Measurements from ENCODE around the gene HS6ST1. TPM values are rescaled to one million over a fixed set of nuclear protein-coding genes. Genes with fewer than 3 reads are reported as not detected.
A peak's percentile ranks its signal among the peaks of the same experiment; 100 is the strongest.

Gene HS6ST1
- total and polyA plus RNA-seq, 2 of the 4 experiments (the other 2 are of a cell fraction): 29.9 to 36.9 TPM

DNA sequence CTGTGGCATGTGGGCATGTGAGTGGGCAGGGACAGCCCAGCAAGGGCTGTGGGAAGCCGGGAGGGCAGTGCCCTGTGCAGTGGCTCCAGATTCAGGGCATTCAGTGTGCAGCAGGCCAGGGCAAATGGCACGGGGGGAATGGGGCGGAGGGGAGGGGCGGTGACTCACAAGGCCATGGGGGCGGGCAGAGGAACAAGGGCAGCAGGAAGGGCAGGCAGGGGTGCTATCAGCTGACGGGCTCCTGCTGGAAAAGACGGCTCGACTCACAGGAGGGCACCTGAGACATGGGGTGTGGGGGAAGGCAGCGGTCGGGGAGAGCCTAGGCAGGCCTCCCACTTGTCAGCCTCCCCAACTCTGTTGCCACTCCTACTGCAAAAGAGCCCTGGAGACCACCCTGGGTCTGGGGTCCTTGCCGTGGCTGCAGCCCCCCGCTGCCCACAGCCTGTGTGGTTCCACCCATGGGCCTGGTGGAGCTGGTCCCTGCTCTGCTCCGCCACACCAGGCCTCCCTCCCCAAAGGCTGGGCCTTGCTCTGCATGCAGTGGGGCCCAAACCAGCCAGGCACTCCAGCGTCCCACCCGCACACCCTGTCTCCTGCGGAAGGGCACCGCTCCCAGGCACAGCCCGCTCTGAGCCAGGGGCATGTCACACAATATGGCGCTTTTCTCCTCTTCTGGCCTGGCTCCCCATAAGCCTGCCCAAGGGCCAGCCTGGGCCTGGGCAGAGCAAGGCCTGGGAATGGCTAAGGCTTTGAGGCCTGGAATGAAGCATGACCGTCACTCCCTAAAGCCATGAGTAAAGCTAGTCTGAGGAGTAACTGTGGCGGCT is 25.9 kb downstream of the HS6ST1 start:
- peak overlapping the region; percentile 56 for H2AFZ ChIP-seq (replicated peaks; ENCODE audit: low read length, poor library complexity)
- ATAC-seq (ENCODE audit: low read depth): peak; percentile 24
- H3K36me3 ChIP-seq (ENCODE audit: control insufficient read depth, insufficient read depth, low read length): peaks cover 32% of the 10 kb centered on the region; the same call in 1 of the 2 replicates
- H4K20me1 ChIP-seq (ENCODE audit: insufficient read depth, low read length): peaks cover 91% of the 10 kb centered on the region
- no peak overlapping the region; a peak in 1 of 4 replicates for H4K8ac ChIP-seq (ENCODE audit: low read depth in 2 of 2, low read length in 2 of 2)
- peak overlapping the region; percentile 3 for H2BK5ac ChIP-seq (ENCODE audit: low read depth, low read length, poor library complexity, severe bottlenecking)
- in situ Hi-C loops (cut with MboI; ENCODE audit: low sequenced_read_pairs) (no loop called here), intact Hi-C loops (cut with micrococcal nuclease) (no loop called here), dilution Hi-C loops (cut with HindIII; ENCODE audit: low sequenced_read_pairs, unreplicated experiment) (no loop called here)
- no peak overlapping the region for H3K4me3 ChIP-seq (ENCODE audit: insufficient read depth, low read depth, low read length)
- no peak overlapping the region for H2BK15ac ChIP-seq (ENCODE audit: low read depth, low read length)
- H3K9me1 ChIP-seq (ENCODE audit: insufficient read depth, low read length): peaks cover 30% of the 10 kb centered on the region
- peak overlapping the region; percentile 63 for H2AK9ac ChIP-seq (replicated peaks; ENCODE audit: low read depth, low read length, poor library complexity)
- no TSS peak for BruUV-seq (replicated peaks)
- no peaks in the 10 kb centered on the region for H3K27me3 ChIP-seq (ENCODE audit: control insufficient read depth, insufficient read depth, low read length)
- H3K4me1 ChIP-seq (ENCODE audit: control insufficient read depth, insufficient read depth, low read length): peaks cover 38% of the 10 kb centered on the region
- no peak overlapping the region for H3K9ac ChIP-seq (ENCODE audit: low read depth, low read length)
- H3K79me1 ChIP-seq (ENCODE audit: low read depth in 1 of 2, low read length in 2 of 2): peaks cover 35 to 90% of the 10 kb centered on the region in 2 experiments
- no peak overlapping the region for H3K14ac ChIP-seq (replicated peaks; ENCODE audit: low read depth, low read length)
- no peak overlapping the region; the same call in 1 of the 2 replicates for H3K23ac ChIP-seq (ENCODE audit: low read depth, low read length)
- WGBS, 2 experiments (ENCODE audit: extremely low coverage in 2 of 2, insufficient read length in 1 of 2): 74% methylated on average over 9 of the region's 21 CpGs; no CpG with 5 or more reads in 1 of the 2 experiments
- H2AK5ac ChIP-seq (ENCODE audit: low read depth, low read length): 0 out of 2 replicates have a peak overlapping the region, but pooled peaks have one; percentile 2
- no peak overlapping the region for H3K18ac ChIP-seq (ENCODE audit: low read depth, low read length)
- DNase-seq: no peak
- H3K4me2 ChIP-seq (ENCODE audit: low read depth, low read length): no peak overlapping the region
- no peak overlapping the region for H2BK20ac ChIP-seq (ENCODE audit: low read depth, low read length)
- CTCF ChIA-PET: no interaction called here
- POLR2A ChIA-PET (ENCODE audit: unreplicated experiment): no interaction called here
- no peak overlapping the region; the same call in 1 of the 2 replicates for H3K4ac ChIP-seq (ENCODE audit: low read depth, low read length)
- H3K9me3 ChIP-seq (ENCODE audit: control insufficient read depth, insufficient read depth, low read length): no peaks in the 10 kb centered on the region
- H3K56ac ChIP-seq (ENCODE audit: extremely low read depth, insufficient read depth, low read length): no peak overlapping the region
- H4K91ac ChIP-seq (ENCODE audit: insufficient read depth, low read depth, low read length): no peak overlapping the region
- H3K27ac ChIP-seq (ENCODE audit: insufficient read depth, low read length): peak overlapping the region; percentile 25; the same call in 1 of the 2 replicates
- no peak overlapping the region for H2BK120ac ChIP-seq (ENCODE audit: low read depth, low read length)
- H4K5ac ChIP-seq (ENCODE audit: low read depth, low read length): no peak overlapping the region
- TF ChIP-seq RAD21 (IDR thresholded peaks at IDR 0.05; ENCODE audit: low read length) (no peak), CEBPB (IDR thresholded peaks at IDR 0.05; ENCODE audit: low read depth, low read length) (no peak), NFE2L2 (IDR thresholded peaks at IDR 0.05; ENCODE audit: low read depth, low read length) (no peak), RFX5 (IDR thresholded peaks at IDR 0.05; ENCODE audit: low read depth, low read length) (no peak), MAFK (IDR thresholded peaks at IDR 0.05; ENCODE audit: low read depth, low read length) (no peak), RCOR1 (IDR thresholded peaks at IDR 0.05; ENCODE audit: insufficient replicate concordance, low read length) (no peak), MXI1 (IDR thresholded peaks at IDR 0.05; ENCODE audit: borderline replicate concordance, low read depth, low read length) (no peak), SMC3 (IDR thresholded peaks at IDR 0.05; ENCODE audit: low read depth, low read length) (no peak), BHLHE40 (IDR thresholded peaks at IDR 0.05; ENCODE audit: low read depth, low read length) (no peak), CHD1 (IDR thresholded peaks at IDR 0.05; ENCODE audit: low read depth, low read length) (no peak), POLR2A (IDR thresholded peaks at IDR 0.05; ENCODE audit: low read depth, low read length) (no peak)
- TF ChIP-seq, protein P1, sequence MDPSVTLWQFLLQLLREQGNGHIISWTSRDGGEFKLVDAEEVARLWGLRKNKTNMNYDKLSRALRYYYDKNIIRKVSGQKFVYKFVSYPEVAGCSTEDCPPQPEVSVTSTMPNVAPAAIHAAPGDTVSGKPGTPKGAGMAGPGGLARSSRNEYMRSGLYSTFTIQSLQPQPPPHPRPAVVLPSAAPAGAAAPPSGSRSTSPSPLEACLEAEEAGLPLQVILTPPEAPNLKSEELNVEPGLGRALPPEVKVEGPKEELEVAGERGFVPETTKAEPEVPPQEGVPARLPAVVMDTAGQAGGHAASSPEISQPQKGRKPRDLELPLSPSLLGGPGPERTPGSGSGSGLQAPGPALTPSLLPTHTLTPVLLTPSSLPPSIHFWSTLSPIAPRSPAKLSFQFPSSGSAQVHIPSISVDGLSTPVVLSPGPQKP (IDR thresholded peaks at IDR 0.05; ENCODE audit: borderline replicate concordance, low read depth, low read length): no peak
- TF ChIP-seq, protein P2, sequence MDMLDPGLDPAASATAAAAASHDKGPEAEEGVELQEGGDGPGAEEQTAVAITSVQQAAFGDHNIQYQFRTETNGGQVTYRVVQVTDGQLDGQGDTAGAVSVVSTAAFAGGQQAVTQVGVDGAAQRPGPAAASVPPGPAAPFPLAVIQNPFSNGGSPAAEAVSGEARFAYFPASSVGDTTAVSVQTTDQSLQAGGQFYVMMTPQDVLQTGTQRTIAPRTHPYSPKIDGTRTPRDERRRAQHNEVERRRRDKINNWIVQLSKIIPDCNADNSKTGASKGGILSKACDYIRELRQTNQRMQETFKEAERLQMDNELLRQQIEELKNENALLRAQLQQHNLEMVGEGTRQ (IDR thresholded peaks at IDR 0.05; ENCODE audit: low read depth, low read length): no peak
- TF ChIP-seq, protein P3, sequence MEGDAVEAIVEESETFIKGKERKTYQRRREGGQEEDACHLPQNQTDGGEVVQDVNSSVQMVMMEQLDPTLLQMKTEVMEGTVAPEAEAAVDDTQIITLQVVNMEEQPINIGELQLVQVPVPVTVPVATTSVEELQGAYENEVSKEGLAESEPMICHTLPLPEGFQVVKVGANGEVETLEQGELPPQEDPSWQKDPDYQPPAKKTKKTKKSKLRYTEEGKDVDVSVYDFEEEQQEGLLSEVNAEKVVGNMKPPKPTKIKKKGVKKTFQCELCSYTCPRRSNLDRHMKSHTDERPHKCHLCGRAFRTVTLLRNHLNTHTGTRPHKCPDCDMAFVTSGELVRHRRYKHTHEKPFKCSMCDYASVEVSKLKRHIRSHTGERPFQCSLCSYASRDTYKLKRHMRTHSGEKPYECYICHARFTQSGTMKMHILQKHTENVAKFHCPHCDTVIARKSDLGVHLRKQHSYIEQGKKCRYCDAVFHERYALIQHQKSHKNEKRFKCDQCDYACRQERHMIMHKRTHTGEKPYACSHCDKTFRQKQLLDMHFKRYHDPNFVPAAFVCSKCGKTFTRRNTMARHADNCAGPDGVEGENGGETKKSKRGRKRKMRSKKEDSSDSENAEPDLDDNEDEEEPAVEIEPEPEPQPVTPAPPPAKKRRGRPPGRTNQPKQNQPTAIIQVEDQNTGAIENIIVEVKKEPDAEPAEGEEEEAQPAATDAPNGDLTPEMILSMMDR (conservative IDR thresholded peaks at IDR 0.05; ENCODE audit: low read depth, low read length): no peak

Measured in IMR-90 (cell line).